HepG2 (cell line): ENCODE results near the gene KIAA0232. TPM values are rescaled to one million over a fixed set of nuclear protein-coding genes. Genes with fewer than 3 reads are reported as not detected.

ENCODE experiments used
- AKAP8 ChIP-seq: sonication (generic); formaldehyde crosslinking; IDR thresholded peaks from 2 replicates; pipeline ENCODE4 v1.5.1; 2020; ENCODE audit warnings: mild to moderate bottlenecking, missing genetic modification reagents
- CENPX ChIP-seq: sonication (generic); formaldehyde crosslinking; IDR thresholded peaks from 2 replicates; pipeline ENCODE4 v1.9.0; 2021; ENCODE audit warnings: mild to moderate bottlenecking, missing genetic modification reagents, moderate library complexity
- HNRNPLL ChIP-seq: fragments of 200-400 bp; formaldehyde crosslinking; IDR thresholded peaks from 2 replicates; pipeline ENCODE4 v1.6.1; 2017; ENCODE audit warnings: mild to moderate bottlenecking, low read depth, low read length; ENCODE audit not compliant: poor library complexity, severe bottlenecking
- KDM6A ChIP-seq: IDR thresholded peaks from 2 replicates; pipeline ENCODE4 v1.6.1; 2016; ENCODE audit warnings: low read depth
- KLF9 ChIP-seq: IDR thresholded peaks from 2 replicates; pipeline ENCODE4 v1.6.1; 2016; ENCODE audit warnings: low read depth
- MTA3 ChIP-seq: sonication (generic); formaldehyde crosslinking; IDR thresholded peaks from 2 replicates; pipeline ENCODE4 v1.4.0; 2020; ENCODE audit warnings: missing genetic modification reagents
- NFE2 ChIP-seq: sonication (generic); formaldehyde crosslinking; IDR thresholded peaks from 2 replicates; pipeline ENCODE4 v1.4.0; 2020; ENCODE audit warnings: missing genetic modification reagents
- NKX3-1 ChIP-seq: sonication (generic); formaldehyde crosslinking; IDR thresholded peaks from 2 replicates; pipeline ENCODE4 v1.5.0; 2020; ENCODE audit warnings: missing genetic modification reagents
- PHF21A ChIP-seq: sonication (generic); formaldehyde crosslinking; IDR thresholded peaks from 2 replicates; pipeline ENCODE4 v1.5.0; 2020; ENCODE audit warnings: mild to moderate bottlenecking, missing genetic modification reagents
- SKI ChIP-seq: fragments of 450-650 bp; IDR thresholded peaks from one replicate; pipeline ENCODE4 v1.6.1; 2018; ENCODE audit warnings: mild to moderate bottlenecking; ENCODE audit not compliant: partially characterized antibody
- SP140L ChIP-seq: sonication (generic); formaldehyde crosslinking; IDR thresholded peaks from 2 replicates; pipeline ENCODE4 v1.4.0; 2020; ENCODE audit warnings: missing genetic modification reagents, borderline replicate concordance
- STAT5B ChIP-seq: sonication (generic); formaldehyde crosslinking; IDR thresholded peaks from 2 replicates; pipeline ENCODE4 v1.4.0; 2020; ENCODE audit warnings: missing genetic modification reagents
- TBP ChIP-seq: sonication (generic); formaldehyde crosslinking; IDR thresholded peaks from 2 replicates; pipeline ENCODE4 v1.5.0; 2020; ENCODE audit warnings: missing genetic modification reagents
- THAP11 ChIP-seq: IDR thresholded peaks from 2 replicates; pipeline ENCODE4 v1.6.1; 2016; ENCODE audit warnings: missing biosample characterization, missing genetic modification reagents
- THAP9 ChIP-seq: sonication (generic); formaldehyde crosslinking; IDR thresholded peaks from 2 replicates; pipeline ENCODE4; 2020; ENCODE audit warnings: missing genetic modification reagents, mild to moderate bottlenecking, borderline replicate concordance
- ZEB1 ChIP-seq: IDR thresholded peaks from 2 replicates; pipeline ENCODE4 v1.6.1; 2012; ENCODE audit warnings: mild to moderate bottlenecking, low read depth, inconsistent platforms; ENCODE audit not compliant: insufficient replicate concordance
- ZFX ChIP-seq: sonication (generic); formaldehyde crosslinking; IDR thresholded peaks from 2 replicates; pipeline ENCODE4 v1.4.0; 2020; ENCODE audit warnings: mild to moderate bottlenecking, low read depth, missing genetic modification reagents, moderate library complexity
- ZNF235 ChIP-seq: sonication (generic); formaldehyde crosslinking; IDR thresholded peaks from 2 replicates; pipeline ENCODE4 v1.8.1; 2023; ENCODE audit warnings: mild to moderate bottlenecking, missing genetic modification reagents, borderline replicate concordance
- ZNF772 ChIP-seq: sonication (generic); formaldehyde crosslinking; IDR thresholded peaks from 2 replicates; pipeline ENCODE4 v1.5.0; 2020; ENCODE audit warnings: mild to moderate bottlenecking, missing genetic modification reagents
- polyA plus RNA-seq, 8 experiments: library from polyadenylated mRNA; depleted of rRNA in 3 of 8; stranded (reverse) in 7 of 8; unstranded in 1 of 8; fragments of >200 nt; fragmentation: Illumina TruSeq in 4 of 8; extraction: Trizol in 4 of 8; gene quantifications; 2 replicates each; pipeline versions ENCODE4 v1.2.1 to v1.2.3, GENCODE V29; 2011 to 2016; ENCODE audit warnings: low read depth in 4 of 8, missing spikeins in 1 of 8, mixed read lengths in 1 of 8; ENCODE audit not compliant: insufficient read depth in 1 of 8
- total RNA-seq, 5 experiments: library from RNA; depleted of rRNA; stranded (reverse); fragments of >200 nt; fragmentation: Illumina TruSeq; extraction: Trizol; gene quantifications; 2 replicates each; pipeline ENCODE4 v1.2.3, GENCODE V29; 2016; ENCODE audit warnings: low read depth in 1 of 5
- TF ChIP-seq, protein P1 (sequence below): IDR thresholded peaks from 2 replicates; pipeline ENCODE4 v1.6.1; 2016; ENCODE audit warnings: low read depth, missing genetic modification reagents, missing compliant biosample characterization
- TF ChIP-seq, protein P2 (sequence below): sonication (generic); formaldehyde crosslinking; IDR thresholded peaks from 2 replicates; pipeline ENCODE4 v1.5.1; 2020; ENCODE audit warnings: missing genetic modification reagents, mild to moderate bottlenecking, borderline replicate concordance

Gene KIAA0232
- total and polyA plus RNA-seq, 2 of the 13 experiments (the other 11 are each of a cell fraction or from before 2014, with no cell fraction given), result 7.8 to 17.1 TPM

GRCh38 chr4:6929812-6930464 is 147.4 kb downstream of the KIAA0232 start (continued):
- no peak for TF ChIP-seq THAP9
- TF ChIP-seq KDM6A, result peak; percentile 55; the same call in 1 of the 2 replicates
- TF ChIP-seq STAT5B (CRISPR knock-in tag), result no peak
- no peak for TF ChIP-seq AKAP8 (CRISPR knock-in tag)
- no peak for TF ChIP-seq TBP
- no peak for TF ChIP-seq SP140L (CRISPR knock-in tag)
- no peak for TF ChIP-seq NFE2
- no peak for TF ChIP-seq MTA3 (CRISPR knock-in tag)
- TF ChIP-seq ZFX (CRISPR knock-in tag), result no peak
- TF ChIP-seq SKI, result peak; percentile 46
- TF ChIP-seq, protein P1, sequence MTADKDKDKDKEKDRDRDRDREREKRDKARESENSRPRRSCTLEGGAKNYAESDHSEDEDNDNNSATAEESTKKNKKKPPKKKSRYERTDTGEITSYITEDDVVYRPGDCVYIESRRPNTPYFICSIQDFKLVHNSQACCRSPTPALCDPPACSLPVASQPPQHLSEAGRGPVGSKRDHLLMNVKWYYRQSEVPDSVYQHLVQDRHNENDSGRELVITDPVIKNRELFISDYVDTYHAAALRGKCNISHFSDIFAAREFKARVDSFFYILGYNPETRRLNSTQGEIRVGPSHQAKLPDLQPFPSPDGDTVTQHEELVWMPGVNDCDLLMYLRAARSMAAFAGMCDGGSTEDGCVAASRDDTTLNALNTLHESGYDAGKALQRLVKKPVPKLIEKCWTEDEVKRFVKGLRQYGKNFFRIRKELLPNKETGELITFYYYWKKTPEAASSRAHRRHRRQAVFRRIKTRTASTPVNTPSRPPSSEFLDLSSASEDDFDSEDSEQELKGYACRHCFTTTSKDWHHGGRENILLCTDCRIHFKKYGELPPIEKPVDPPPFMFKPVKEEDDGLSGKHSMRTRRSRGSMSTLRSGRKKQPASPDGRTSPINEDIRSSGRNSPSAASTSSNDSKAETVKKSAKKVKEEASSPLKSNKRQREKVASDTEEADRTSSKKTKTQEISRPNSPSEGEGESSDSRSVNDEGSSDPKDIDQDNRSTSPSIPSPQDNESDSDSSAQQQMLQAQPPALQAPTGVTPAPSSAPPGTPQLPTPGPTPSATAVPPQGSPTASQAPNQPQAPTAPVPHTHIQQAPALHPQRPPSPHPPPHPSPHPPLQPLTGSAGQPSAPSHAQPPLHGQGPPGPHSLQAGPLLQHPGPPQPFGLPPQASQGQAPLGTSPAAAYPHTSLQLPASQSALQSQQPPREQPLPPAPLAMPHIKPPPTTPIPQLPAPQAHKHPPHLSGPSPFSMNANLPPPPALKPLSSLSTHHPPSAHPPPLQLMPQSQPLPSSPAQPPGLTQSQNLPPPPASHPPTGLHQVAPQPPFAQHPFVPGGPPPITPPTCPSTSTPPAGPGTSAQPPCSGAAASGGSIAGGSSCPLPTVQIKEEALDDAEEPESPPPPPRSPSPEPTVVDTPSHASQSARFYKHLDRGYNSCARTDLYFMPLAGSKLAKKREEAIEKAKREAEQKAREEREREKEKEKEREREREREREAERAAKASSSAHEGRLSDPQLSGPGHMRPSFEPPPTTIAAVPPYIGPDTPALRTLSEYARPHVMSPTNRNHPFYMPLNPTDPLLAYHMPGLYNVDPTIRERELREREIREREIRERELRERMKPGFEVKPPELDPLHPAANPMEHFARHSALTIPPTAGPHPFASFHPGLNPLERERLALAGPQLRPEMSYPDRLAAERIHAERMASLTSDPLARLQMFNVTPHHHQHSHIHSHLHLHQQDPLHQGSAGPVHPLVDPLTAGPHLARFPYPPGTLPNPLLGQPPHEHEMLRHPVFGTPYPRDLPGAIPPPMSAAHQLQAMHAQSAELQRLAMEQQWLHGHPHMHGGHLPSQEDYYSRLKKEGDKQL, result no peak
- no peak for TF ChIP-seq CENPX (CRISPR knock-in tag)
- TF ChIP-seq ZNF772, result no peak
- no peak for TF ChIP-seq ZNF235 (CRISPR knock-in tag)
- TF ChIP-seq, protein P2, sequence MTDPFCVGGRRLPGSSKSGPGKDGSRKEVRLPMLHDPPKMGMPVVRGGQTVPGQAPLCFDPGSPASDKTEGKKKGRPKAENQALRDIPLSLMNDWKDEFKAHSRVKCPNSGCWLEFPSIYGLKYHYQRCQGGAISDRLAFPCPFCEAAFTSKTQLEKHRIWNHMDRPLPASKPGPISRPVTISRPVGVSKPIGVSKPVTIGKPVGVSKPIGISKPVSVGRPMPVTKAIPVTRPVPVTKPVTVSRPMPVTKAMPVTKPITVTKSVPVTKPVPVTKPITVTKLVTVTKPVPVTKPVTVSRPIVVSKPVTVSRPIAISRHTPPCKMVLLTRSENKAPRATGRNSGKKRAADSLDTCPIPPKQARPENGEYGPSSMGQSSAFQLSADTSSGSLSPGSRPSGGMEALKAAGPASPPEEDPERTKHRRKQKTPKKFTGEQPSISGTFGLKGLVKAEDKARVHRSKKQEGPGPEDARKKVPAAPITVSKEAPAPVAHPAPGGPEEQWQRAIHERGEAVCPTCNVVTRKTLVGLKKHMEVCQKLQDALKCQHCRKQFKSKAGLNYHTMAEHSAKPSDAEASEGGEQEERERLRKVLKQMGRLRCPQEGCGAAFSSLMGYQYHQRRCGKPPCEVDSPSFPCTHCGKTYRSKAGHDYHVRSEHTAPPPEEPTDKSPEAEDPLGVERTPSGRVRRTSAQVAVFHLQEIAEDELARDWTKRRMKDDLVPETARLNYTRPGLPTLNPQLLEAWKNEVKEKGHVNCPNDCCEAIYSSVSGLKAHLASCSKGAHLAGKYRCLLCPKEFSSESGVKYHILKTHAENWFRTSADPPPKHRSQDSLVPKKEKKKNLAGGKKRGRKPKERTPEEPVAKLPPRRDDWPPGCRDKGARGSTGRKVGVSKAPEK, result no peak
- peak; percentile 32 for TF ChIP-seq ZEB1
- TF ChIP-seq PHF21A (CRISPR knock-in tag), result peak; percentile 87
- no peak for TF ChIP-seq KLF9 (CRISPR knock-in tag)
- no peak for TF ChIP-seq HNRNPLL
- no peak for TF ChIP-seq THAP11 (CRISPR knock-in tag)
- no peak for TF ChIP-seq NKX3-1 (CRISPR knock-in tag)
